Measurements from ENCODE around the gene TBCCD1. TPM values are rescaled to one million over a fixed set of nuclear protein-coding genes. Genes with fewer than 3 reads are reported as not detected.

The TBCCD1 gene
- total and polyA plus RNA-seq, 2 donors (not counting 3 experiments of a cell fraction or from before 2014, with no cell fraction given), result 16.5 to 16.6 TPM

DNA sequence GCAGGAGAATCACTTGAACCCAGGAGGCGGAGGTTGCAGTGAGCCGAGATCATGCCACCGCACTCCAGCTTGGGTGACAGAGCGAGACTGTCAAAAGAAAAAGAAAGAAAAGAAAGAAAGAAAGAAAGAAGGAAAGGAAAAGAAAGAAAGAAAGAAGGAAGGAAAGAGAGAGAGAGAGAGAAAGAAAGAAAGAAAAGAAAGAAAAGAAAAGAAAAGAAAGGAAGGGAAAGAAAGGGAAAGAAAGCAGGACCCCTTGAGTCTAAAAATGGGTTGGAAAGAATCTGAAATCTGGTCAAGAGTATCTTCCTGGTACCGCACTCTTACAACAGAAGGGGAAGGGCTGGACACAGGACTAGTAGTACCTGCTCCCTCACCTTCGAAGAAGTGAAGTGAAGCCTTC is 42.5 kb downstream of the TBCCD1 start:
- FAIRE-seq, result no peak
- no TSS peak for BruUV-seq (replicated peaks)
- H3K9me1 ChIP-seq (replicated peaks; ENCODE audit: control insufficient read depth, extremely low read depth, insufficient read depth, low read length), result no peaks in the 10 kb centered on the region
- H3K4me3 ChIP-seq (replicated peaks in 1 of 3; ENCODE audit: insufficient read depth in 1 of 3, low read depth in 1 of 3, low read length in 3 of 3), result no peak overlapping the region
- H3K27me3 ChIP-seq (ENCODE audit: control insufficient read depth in 2 of 2, insufficient read depth in 2 of 2, low read length in 2 of 2), result no peaks in the 10 kb centered on the region
- no peaks in the 10 kb centered on the region for H3K36me3 ChIP-seq (ENCODE audit: control insufficient read depth in 2 of 2, extremely low read depth in 1 of 2, insufficient read depth in 2 of 2, low read length in 2 of 2)
- H3K4me2 ChIP-seq (ENCODE audit: insufficient read depth, low read length), result no peak overlapping the region
- H2AFZ ChIP-seq (ENCODE audit: low read depth, low read length), result no peak overlapping the region
- dilution Hi-C loops (cut with MboI; ENCODE audit: extremely low pct_ligation_motif_present, low sequenced_read_pairs) (no loop called here), intact Hi-C loops (cut with micrococcal nuclease) (no loop called here)
- TF ChIP-seq EZH2 (IDR thresholded peaks at IDR 0.05; ENCODE audit: borderline replicate concordance, low read depth, low read length, severe bottlenecking) (no peak), MYC (IDR thresholded peaks at IDR 0.05; ENCODE audit: low read depth, low read length) (no peak), POLR2AphosphoS5 (IDR thresholded peaks at IDR 0.05; ENCODE audit: insufficient read depth, low read depth, low read length) (no peak), POLR2A (IDR thresholded peaks at IDR 0.05; ENCODE audit: low read depth, low read length) (no peak)
- no peaks in the 10 kb centered on the region for H4K20me1 ChIP-seq (replicated peaks; ENCODE audit: control insufficient read depth, extremely low read depth, insufficient read depth, low read length)
- H3K9ac ChIP-seq (replicated peaks; ENCODE audit: extremely low read depth, insufficient read depth, low read length), result no peak overlapping the region
- CTCF ChIA-PET, result no interaction called here
- H3K4me1 ChIP-seq (ENCODE audit: control insufficient read depth, extremely low read depth, insufficient read depth, low read length), result no peaks in the 10 kb centered on the region
- H3K79me2 ChIP-seq (ENCODE audit: control insufficient read depth, insufficient read depth, low read length), result no peaks in the 10 kb centered on the region
- H3K9me3 ChIP-seq (replicated peaks; ENCODE audit: control insufficient read depth, insufficient read depth, low read length), result no peaks in the 10 kb centered on the region
- no peak overlapping the region for H3K27ac ChIP-seq (ENCODE audit: insufficient read depth, low read depth, low read length)
- POLR2A ChIA-PET, result no interaction called here
- no peak for DNase-seq (ENCODE audit: low read depth, low spot score)

DNA sequence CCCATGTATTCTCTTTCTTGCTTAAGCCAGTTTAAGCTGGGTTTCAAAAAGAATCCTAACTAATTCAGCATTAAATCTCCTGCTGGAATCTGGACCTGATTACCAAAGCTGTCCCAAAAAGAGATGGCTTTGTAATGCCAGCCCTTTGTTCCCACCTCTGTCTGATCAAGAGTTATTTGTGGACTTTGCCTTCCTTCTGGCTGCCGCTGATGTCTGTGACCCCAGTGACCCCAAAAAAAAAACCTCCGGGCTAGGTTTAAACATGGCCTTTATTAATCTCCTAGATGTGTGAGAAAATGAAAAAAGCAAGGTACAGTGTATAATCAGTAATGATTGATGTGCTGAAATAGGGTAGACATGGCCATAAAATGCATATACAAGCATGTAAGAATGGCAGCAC is 43.7 kb downstream of the TBCCD1 start:
- no peaks in the 10 kb centered on the region for H3K36me3 ChIP-seq (ENCODE audit: control insufficient read depth in 2 of 2, extremely low read depth in 1 of 2, insufficient read depth in 2 of 2, low read length in 2 of 2)
- ChIA-PET CTCF (no interaction called here), POLR2A (no interaction called here)
- no TSS peak for BruUV-seq (replicated peaks)
- no peak for FAIRE-seq
- intact Hi-C loops (cut with micrococcal nuclease) (no loop called here), dilution Hi-C loops (cut with MboI; ENCODE audit: extremely low pct_ligation_motif_present, low sequenced_read_pairs) (no loop called here)
- H3K9me1 ChIP-seq (replicated peaks; ENCODE audit: control insufficient read depth, extremely low read depth, insufficient read depth, low read length), result no peaks in the 10 kb centered on the region
- H3K4me2 ChIP-seq (ENCODE audit: insufficient read depth, low read length), result no peak overlapping the region
- no peaks in the 10 kb centered on the region for H3K4me1 ChIP-seq (ENCODE audit: control insufficient read depth, extremely low read depth, insufficient read depth, low read length)
- H2AFZ ChIP-seq (ENCODE audit: low read depth, low read length), result no peak overlapping the region
- H3K27me3 ChIP-seq (ENCODE audit: control insufficient read depth in 2 of 2, insufficient read depth in 2 of 2, low read length in 2 of 2), result no peaks in the 10 kb centered on the region
- no peak for TF ChIP-seq JUN (IDR thresholded peaks at IDR 0.05; ENCODE audit: borderline replicate concordance, insufficient read depth, insufficient read length, low read depth)
- no peak for TF ChIP-seq EZH2 (IDR thresholded peaks at IDR 0.05; ENCODE audit: borderline replicate concordance, low read depth, low read length, severe bottlenecking)
- TF ChIP-seq FOS (IDR thresholded peaks at IDR 0.05; ENCODE audit: borderline replicate concordance, insufficient read depth, low read length), result no peak
- TF ChIP-seq POLR2AphosphoS5 (IDR thresholded peaks at IDR 0.05; ENCODE audit: insufficient read depth, low read depth, low read length), result no peak
- TF ChIP-seq, protein P1, sequence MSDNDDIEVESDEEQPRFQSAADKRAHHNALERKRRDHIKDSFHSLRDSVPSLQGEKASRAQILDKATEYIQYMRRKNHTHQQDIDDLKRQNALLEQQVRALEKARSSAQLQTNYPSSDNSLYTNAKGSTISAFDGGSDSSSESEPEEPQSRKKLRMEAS (IDR thresholded peaks at IDR 0.05; ENCODE audit: insufficient read depth, insufficient read length), result no peak
- no peak for TF ChIP-seq POLR2A (IDR thresholded peaks at IDR 0.05; ENCODE audit: low read depth, low read length)
- TF ChIP-seq GATA2 (IDR thresholded peaks at IDR 0.05; ENCODE audit: insufficient read depth, insufficient read length, low read depth, low read length), result no peak
- TF ChIP-seq MYC (IDR thresholded peaks at IDR 0.05; ENCODE audit: low read depth, low read length), result no peak
- TF ChIP-seq, protein P2, sequence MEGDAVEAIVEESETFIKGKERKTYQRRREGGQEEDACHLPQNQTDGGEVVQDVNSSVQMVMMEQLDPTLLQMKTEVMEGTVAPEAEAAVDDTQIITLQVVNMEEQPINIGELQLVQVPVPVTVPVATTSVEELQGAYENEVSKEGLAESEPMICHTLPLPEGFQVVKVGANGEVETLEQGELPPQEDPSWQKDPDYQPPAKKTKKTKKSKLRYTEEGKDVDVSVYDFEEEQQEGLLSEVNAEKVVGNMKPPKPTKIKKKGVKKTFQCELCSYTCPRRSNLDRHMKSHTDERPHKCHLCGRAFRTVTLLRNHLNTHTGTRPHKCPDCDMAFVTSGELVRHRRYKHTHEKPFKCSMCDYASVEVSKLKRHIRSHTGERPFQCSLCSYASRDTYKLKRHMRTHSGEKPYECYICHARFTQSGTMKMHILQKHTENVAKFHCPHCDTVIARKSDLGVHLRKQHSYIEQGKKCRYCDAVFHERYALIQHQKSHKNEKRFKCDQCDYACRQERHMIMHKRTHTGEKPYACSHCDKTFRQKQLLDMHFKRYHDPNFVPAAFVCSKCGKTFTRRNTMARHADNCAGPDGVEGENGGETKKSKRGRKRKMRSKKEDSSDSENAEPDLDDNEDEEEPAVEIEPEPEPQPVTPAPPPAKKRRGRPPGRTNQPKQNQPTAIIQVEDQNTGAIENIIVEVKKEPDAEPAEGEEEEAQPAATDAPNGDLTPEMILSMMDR (IDR thresholded peaks at IDR 0.05; ENCODE audit: extremely low read depth in 1 of 2, insufficient read depth in 1 of 2, low read depth in 1 of 2, low read length in 2 of 2), result no peak
- no peak overlapping the region for H3K9ac ChIP-seq (replicated peaks; ENCODE audit: extremely low read depth, insufficient read depth, low read length)
- no peak overlapping the region for H3K4me3 ChIP-seq (replicated peaks in 1 of 3; ENCODE audit: insufficient read depth in 1 of 3, low read depth in 1 of 3, low read length in 3 of 3)
- H3K79me2 ChIP-seq (ENCODE audit: control insufficient read depth, insufficient read depth, low read length), result no peaks in the 10 kb centered on the region
- DNase-seq (ENCODE audit: low read depth, low spot score), result no peak
- H4K20me1 ChIP-seq (replicated peaks; ENCODE audit: control insufficient read depth, extremely low read depth, insufficient read depth, low read length), result no peaks in the 10 kb centered on the region
- H3K9me3 ChIP-seq (replicated peaks; ENCODE audit: control insufficient read depth, insufficient read depth, low read length), result no peaks in the 10 kb centered on the region
- no peak overlapping the region for H3K27ac ChIP-seq (ENCODE audit: insufficient read depth, low read depth, low read length)
